HEK293 (cell line): Measurements from ENCODE around the gene MKRN1.

Experiments used
- CTCF ChIP-seq: fragments of 450-650 bp; formaldehyde crosslinking; IDR thresholded peaks from 2 replicates; pipeline ENCODE4 v1.5.1; 2016; ENCODE audit warnings: missing biosample characterization, missing genetic modification characterization
- EGR2 ChIP-seq: fragments of 450-650 bp; formaldehyde crosslinking; IDR thresholded peaks from 2 replicates; pipeline ENCODE4 v1.5.1; 2016; ENCODE audit warnings: low read depth, missing biosample characterization, missing genetic modification characterization
- ELK4 ChIP-seq: IDR thresholded peaks from 2 replicates; pipeline ENCODE4 v1.6.1; 2011; ENCODE audit warnings: mild to moderate bottlenecking, low read depth, low read length, borderline replicate concordance
- KLF17 ChIP-seq: fragments of 450-650 bp; formaldehyde crosslinking; IDR thresholded peaks from 2 replicates; pipeline ENCODE4 v1.5.1; 2016; ENCODE audit warnings: missing biosample characterization, missing genetic modification characterization
- REST ChIP-seq: fragments of 450-650 bp; formaldehyde crosslinking; IDR thresholded peaks from 2 replicates; pipeline ENCODE4 v1.5.1; 2016; ENCODE audit warnings: missing biosample characterization, missing genetic modification characterization
- SCRT2 ChIP-seq: fragments of 450-650 bp; formaldehyde crosslinking; IDR thresholded peaks from 2 replicates; pipeline ENCODE4 v1.5.1; 2016; ENCODE audit warnings: missing biosample characterization, missing genetic modification characterization
- ZBTB26 ChIP-seq: fragments of 450-650 bp; formaldehyde crosslinking; optimal IDR thresholded peaks from 2 replicates; pipeline ENCODE3; 2016; ENCODE audit warnings: missing biosample characterization, mild to moderate bottlenecking, missing genetic modification characterization
- ZBTB6 ChIP-seq: fragments of 450-650 bp; formaldehyde crosslinking; IDR thresholded peaks from 2 replicates; pipeline ENCODE4 v1.5.1; 2017; ENCODE audit warnings: missing biosample characterization, missing genetic modification characterization

- TF ChIP-seq CTCF (tag by site-specific recombination) (no peak), ELK4 (no peak), EGR2 (tag by site-specific recombination) (no peak), REST (no peak), ZBTB26 (tag by site-specific recombination) (no peak), SCRT2 (tag by site-specific recombination) (no peak), KLF17 (tag by site-specific recombination) (no peak), ZBTB6 (tag by site-specific recombination) (no peak)
Observed at GRCh38 chr7:140426130-140426529, 53.2 kb downstream of the MKRN1 start.
